ENCODE results near the gene AP2M1. TPM values are rescaled to one million over a fixed set of nuclear protein-coding genes. Genes with fewer than 3 reads are reported as not detected.

AP2M1 gene
- polyA plus RNA-seq, 1 donor (not counting 4 experiments of a cell fraction or from before 2014, with no cell fraction given): 431 TPM

DNA sequence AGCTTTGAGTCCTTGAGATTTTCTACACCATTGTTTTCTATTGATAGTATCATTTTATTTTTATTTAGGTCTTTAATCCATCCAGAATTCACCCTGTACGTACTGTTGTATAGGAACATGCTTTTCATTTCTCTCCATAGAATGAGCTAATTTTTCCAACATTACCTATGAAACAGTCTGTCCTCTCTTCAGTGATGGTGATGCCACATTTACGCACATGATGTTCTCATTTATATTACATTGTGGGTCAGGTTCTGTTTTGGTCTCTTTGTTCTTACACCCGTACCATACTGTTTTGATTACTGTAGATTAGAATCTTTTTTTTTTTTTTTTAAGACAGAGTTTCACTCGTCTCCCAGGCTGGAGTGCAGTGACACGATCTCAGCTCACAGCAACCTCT is 37.1 kb downstream of the AP2M1 start:
- no peaks in the 10 kb centered on the region for H3K4me1 ChIP-seq (ENCODE audit: control insufficient read depth, extremely low read depth, insufficient read depth, low read length)
- no peak for TF ChIP-seq EZH2 (IDR thresholded peaks at IDR 0.05; ENCODE audit: low read length)
- TF ChIP-seq, protein P1, sequence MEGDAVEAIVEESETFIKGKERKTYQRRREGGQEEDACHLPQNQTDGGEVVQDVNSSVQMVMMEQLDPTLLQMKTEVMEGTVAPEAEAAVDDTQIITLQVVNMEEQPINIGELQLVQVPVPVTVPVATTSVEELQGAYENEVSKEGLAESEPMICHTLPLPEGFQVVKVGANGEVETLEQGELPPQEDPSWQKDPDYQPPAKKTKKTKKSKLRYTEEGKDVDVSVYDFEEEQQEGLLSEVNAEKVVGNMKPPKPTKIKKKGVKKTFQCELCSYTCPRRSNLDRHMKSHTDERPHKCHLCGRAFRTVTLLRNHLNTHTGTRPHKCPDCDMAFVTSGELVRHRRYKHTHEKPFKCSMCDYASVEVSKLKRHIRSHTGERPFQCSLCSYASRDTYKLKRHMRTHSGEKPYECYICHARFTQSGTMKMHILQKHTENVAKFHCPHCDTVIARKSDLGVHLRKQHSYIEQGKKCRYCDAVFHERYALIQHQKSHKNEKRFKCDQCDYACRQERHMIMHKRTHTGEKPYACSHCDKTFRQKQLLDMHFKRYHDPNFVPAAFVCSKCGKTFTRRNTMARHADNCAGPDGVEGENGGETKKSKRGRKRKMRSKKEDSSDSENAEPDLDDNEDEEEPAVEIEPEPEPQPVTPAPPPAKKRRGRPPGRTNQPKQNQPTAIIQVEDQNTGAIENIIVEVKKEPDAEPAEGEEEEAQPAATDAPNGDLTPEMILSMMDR (optimal IDR thresholded peaks at IDR 0.05 in 1 of 3, IDR thresholded peaks at IDR 0.05 in 1 of 3, conservative IDR thresholded peaks at IDR 0.05 in 1 of 3; ENCODE audit: extremely low read depth in 1 of 3, insufficient read depth in 2 of 3, low read length in 3 of 3): no peak
- no peaks in the 10 kb centered on the region for H3K9me3 ChIP-seq (ENCODE audit: control insufficient read depth, low read depth, low read length)
- no peak overlapping the region for H3K4me2 ChIP-seq (ENCODE audit: control insufficient read depth, extremely low read depth, insufficient read depth, low read depth, low read length)
- DNase-seq (ENCODE audit: low read depth, low spot score) (no peak), FAIRE-seq (no peak)
- peaks cover under 1% of the 10 kb centered on the region for H3K27me3 ChIP-seq (ENCODE audit: control insufficient read depth, extremely low read depth, insufficient read depth, low read length)
- no peaks in the 10 kb centered on the region for H4K20me1 ChIP-seq (ENCODE audit: control insufficient read depth, extremely low read depth, insufficient read depth, low read length)
- no peaks in the 10 kb centered on the region for H3K36me3 ChIP-seq (ENCODE audit: control insufficient read depth in 2 of 2, extremely low read depth in 1 of 2, insufficient read depth in 2 of 2, low read length in 2 of 2)
- H3K4me3 ChIP-seq (ENCODE audit: control insufficient read depth in 2 of 3, extremely low read depth in 1 of 3, insufficient read depth in 2 of 3, low read depth in 1 of 3, low read length in 3 of 3): no peak overlapping the region
- H2AFZ ChIP-seq (ENCODE audit: control insufficient read depth, low read length): no peak overlapping the region
- dilution Hi-C loops (cut with MboI; ENCODE audit: extremely low pct_ligation_motif_present, low sequenced_read_pairs): no loop called here
- no peaks in the 10 kb centered on the region for H3K9me1 ChIP-seq (ENCODE audit: control insufficient read depth, extremely low read depth, insufficient read depth, low read length)
- H3K27ac ChIP-seq (ENCODE audit: control insufficient read depth, insufficient read depth, low read length): no peak overlapping the region
- no peak overlapping the region for H3K9ac ChIP-seq (ENCODE audit: control insufficient read depth, extremely low read depth, insufficient read depth, low read length)
- no peaks in the 10 kb centered on the region for H3K79me2 ChIP-seq (ENCODE audit: control insufficient read depth, insufficient read depth, low read length)

DNA sequence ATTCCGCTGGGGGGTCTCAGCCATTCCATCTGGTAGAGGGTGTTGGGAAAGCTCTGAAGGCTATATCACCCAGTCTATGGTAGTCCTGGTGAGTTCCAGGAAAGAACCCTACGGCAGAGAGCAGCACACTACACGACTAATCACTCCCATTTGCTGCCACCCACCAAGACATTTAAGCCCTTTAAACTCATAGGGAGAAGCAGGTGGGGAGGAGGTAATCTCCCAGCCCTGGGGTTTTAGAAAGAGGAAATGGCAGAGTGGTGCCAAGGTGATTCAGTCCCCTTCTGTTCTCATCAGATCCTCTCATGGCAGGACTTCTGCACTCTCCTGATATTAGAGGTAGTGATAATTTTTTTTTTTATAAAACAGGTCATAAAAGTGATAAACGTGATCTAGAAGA is 44.2 kb downstream of the AP2M1 start:
- H2AFZ ChIP-seq (ENCODE audit: control insufficient read depth, low read length): no peak overlapping the region
- H3K9me1 ChIP-seq (ENCODE audit: control insufficient read depth, extremely low read depth, insufficient read depth, low read length): no peaks in the 10 kb centered on the region
- H3K4me3 ChIP-seq (ENCODE audit: control insufficient read depth in 2 of 3, extremely low read depth in 1 of 3, insufficient read depth in 2 of 3, low read depth in 1 of 3, low read length in 3 of 3): no peak overlapping the region
- no peaks in the 10 kb centered on the region for H3K4me1 ChIP-seq (ENCODE audit: control insufficient read depth, extremely low read depth, insufficient read depth, low read length)
- DNase-seq (ENCODE audit: low read depth, low spot score): no peak
- dilution Hi-C loops (cut with MboI; ENCODE audit: extremely low pct_ligation_motif_present, low sequenced_read_pairs): no loop called here
- H3K36me3 ChIP-seq (ENCODE audit: control insufficient read depth in 2 of 2, extremely low read depth in 1 of 2, insufficient read depth in 2 of 2, low read length in 2 of 2): no peaks in the 10 kb centered on the region
- H3K79me2 ChIP-seq (ENCODE audit: control insufficient read depth, insufficient read depth, low read length): no peaks in the 10 kb centered on the region
- no peak overlapping the region for H3K4me2 ChIP-seq (ENCODE audit: control insufficient read depth, extremely low read depth, insufficient read depth, low read depth, low read length)
- FAIRE-seq: no peak
- H3K27ac ChIP-seq (ENCODE audit: control insufficient read depth, insufficient read depth, low read length): no peak overlapping the region
- TF ChIP-seq EZH2 (IDR thresholded peaks at IDR 0.05; ENCODE audit: low read length): no peak
- TF ChIP-seq, protein P1 (optimal IDR thresholded peaks at IDR 0.05 in 1 of 3, IDR thresholded peaks at IDR 0.05 in 1 of 3, conservative IDR thresholded peaks at IDR 0.05 in 1 of 3; ENCODE audit: extremely low read depth in 1 of 3, insufficient read depth in 2 of 3, low read length in 3 of 3): no peak
- no peaks in the 10 kb centered on the region for H4K20me1 ChIP-seq (ENCODE audit: control insufficient read depth, extremely low read depth, insufficient read depth, low read length)
- H3K9ac ChIP-seq (ENCODE audit: control insufficient read depth, extremely low read depth, insufficient read depth, low read length): no peak overlapping the region
- no peaks in the 10 kb centered on the region for H3K27me3 ChIP-seq (ENCODE audit: control insufficient read depth, extremely low read depth, insufficient read depth, low read length)
- H3K9me3 ChIP-seq (ENCODE audit: control insufficient read depth, low read depth, low read length): no peaks in the 10 kb centered on the region
